22Rv1 (cell line): ENCODE data around the gene IGF2R.

ENCODE experiments used
- CTCF ChIP-seq: fragments of 450-650 bp; IDR thresholded peaks from 2 replicates; pipeline ENCODE4 v1.5.1; 2017; ENCODE audit warnings: mild to moderate bottlenecking
- ZFX ChIP-seq: fragments of 450-650 bp; IDR thresholded peaks from 2 replicates; pipeline ENCODE4 v1.6.1; 2017; ENCODE audit warnings: antibody characterized with exemption, borderline replicate concordance

DNA sequence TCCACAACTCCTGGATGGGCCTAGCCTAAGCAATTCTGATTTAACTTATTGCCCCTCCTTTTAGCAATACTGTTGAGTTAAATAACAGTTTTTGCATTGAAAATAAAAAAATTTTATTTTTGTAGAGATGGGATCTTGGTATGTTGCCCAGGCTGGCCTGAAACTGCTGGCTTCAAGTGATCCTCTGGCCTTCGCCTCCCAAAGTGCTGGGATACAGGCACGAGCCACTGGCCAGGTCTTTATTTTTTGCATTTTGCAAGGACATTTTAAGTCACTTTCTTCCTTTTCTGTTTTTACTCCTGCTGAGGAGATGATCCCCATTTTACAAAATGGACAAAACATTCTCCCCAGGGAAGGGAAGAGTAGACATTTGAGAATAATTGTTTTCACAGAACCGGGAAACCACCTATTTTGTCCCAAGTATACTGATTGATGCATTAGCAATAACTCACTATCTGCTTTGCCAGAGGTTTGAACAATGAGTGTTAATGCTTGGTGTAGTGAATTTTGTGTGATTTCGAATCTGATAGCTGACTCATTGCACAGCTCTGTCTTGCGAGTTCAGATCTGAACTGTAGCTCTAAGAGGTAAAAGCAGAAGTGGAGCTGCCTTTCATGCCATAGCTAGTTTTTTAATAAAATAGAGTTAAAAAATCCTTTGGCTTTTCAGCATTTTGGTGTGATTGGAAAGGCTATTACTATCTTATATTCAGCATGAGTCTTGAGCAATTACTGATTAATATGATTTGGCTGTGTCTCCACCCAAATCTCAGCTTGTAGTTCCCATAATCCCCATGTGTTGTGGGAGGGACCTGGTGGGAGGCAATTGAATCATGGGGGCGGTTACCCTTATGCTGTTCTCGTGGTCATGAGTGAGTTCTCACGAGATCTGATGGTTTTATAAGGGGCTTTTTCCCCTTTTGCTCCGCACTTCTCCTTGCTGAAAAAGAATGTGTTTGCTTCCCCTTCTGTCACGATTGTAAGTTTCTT lies 20.9 kb downstream of the IGF2R start:
- TF ChIP-seq ZFX, result no peak
- no peak for TF ChIP-seq CTCF
